Measurements from ENCODE around the gene CLIC5.
"Not testable (repeated sequence)": the region's sequence is repeated elsewhere in the genome, so short reads cannot be mapped to it uniquely, and the experiment has no call there.

CLIC5 gene

DNA sequence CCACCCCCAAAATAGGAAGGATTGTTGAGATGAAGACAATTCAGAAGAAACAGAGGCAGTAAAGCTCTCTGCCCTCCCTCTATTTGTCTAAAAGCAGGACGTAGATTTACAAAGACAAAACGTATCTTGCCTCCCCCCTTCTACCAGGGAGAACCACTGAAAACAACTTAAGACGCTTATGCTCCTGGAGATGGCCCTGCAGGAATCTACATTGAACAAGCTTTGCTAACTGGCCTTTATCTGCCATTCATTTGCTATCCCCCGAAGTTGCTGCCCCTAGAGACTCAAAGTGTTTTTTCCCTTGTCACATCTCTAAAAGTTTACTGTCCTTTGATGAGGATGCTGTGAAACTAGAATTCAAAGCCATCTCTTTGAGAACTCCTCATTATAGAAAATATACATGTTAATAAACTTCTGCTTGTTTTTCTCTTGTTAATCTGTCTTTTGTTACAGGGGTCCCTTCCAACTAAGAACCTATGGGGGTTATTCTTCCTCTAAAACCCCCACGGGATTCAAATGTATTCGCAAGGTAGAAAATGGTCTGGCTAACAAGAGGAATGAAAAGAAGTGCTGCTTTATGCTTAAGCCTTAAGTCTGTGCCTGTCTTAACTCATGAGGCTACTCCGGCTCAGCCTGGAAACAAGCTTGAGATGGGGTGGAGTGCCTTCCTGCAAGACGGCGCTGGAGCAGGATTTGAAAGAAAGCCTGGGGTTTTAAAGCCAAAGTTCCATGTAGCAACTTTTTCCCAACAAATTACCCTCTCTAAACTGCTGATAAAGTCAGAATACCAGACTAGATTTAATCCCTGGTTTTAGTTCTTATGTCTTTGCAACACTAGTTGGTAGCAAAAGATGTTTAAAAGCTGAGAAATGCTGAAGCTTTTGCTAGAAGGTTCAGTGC, 88.0 kb downstream of the CLIC5 start:
- DNase-seq (ENCODE audit: low spot score), result no peak

DNA sequence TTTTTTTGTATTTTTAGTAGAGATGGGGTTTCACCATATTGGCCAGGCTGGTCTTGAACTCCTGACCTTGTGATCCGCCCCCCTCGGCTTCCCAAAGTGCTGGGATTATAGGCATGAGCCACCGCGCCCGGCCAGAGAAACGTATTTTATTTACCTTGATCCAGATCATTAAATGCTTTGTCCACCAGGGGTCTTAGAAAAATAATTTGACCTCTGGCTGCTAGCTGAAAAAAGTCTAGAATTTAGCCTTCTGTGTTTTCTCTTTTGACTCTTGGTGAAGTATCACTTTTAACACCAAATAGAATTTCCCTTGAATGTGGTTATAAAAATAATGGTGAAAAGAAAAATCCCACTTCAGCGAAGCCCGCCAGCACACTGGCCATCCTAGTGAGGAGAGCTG, 89.2 kb downstream of the CLIC5 start:
- DNase-seq (ENCODE audit: low spot score), result not testable (repeated sequence)

DNA sequence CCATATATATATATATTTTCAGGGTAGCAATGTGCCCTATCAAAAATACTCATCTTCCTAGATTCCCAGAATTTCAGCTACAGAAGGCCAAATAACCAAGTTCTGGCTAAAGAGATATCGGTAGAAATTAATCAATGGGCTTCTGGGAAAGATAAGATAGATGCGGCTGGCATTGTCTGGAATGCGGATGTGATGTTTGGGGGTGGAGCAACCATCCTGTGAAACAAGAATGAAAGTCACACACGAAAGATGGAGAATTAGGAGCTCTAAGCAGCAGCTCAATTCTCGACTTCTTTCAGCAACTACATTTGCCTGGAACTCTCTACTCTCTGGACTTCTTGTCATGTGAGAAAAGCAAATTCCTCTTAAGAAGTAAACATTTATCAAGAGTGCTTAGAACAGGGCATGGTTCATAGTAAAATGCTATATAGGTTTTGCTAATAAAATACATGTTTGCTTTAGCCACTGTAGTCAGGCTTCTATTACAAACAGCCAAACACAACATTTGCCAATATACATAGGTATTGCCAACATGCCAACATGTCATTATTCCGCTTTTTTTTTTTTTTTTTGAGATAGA, 90.8 kb downstream of the CLIC5 start:
- DNase-seq (ENCODE audit: low spot score), result no peak

DNA sequence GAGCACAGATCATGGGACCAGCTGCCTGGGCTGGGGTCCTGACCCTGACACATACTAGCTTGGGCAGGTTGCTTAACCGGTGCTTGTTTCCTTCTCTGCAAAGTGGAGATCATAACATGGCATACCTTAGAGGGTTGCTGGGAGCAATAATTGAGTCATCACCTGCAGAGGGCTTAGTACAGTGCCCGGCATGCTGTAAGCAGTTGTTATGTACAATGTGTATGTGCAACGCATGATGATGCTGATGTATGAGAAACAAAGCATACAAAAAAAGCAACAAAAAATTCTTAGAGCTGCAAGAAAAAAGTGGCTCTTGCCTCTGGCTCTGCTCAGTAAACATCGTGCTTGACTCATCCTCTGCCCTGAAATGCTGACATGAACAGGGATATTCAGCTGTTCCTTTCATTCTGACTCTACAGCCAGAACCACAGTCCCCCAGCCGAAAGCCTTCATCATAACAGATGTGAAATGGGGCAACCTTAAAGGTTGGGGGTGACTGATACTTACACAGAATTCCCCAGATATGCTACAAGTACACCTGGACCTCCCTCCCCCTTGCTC, 91.7 kb downstream of the CLIC5 start:
- no peak for DNase-seq (ENCODE audit: low spot score)

- no peak for DNase-seq (ENCODE audit: low spot score)
Measured at GRCh38 chr6:45922728-45923351, 92.8 kb downstream of the CLIC5 start.

DNA sequence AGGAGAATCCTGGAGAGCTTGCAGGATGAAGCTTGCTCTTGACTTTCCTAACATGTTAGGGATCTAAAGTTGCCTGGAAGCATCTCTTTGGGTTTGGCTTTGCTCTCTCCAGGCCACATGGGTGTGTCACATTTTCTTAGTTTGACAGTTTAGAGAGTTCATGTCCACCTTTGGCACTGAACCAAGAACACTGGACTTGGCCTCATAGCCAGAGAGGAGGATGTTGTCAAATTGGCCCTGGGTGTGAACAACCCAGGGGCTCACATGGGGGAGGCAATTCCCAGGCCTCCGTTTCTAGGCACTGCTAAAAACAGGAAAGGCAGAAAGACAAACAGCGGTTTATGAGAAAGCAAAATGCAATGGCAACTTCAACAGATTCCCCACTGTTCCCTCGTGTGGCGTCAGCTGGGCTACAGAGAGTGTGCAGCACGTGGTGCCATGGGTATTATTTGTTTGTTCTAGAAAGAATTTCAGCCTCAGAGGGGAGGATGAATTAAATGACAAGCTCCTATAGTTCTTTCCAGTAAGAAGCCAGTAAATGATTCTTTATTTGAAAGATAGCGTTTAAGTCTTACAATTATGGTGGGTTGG, 93.9 kb downstream of the CLIC5 start:
- no peak for DNase-seq (ENCODE audit: low spot score)

DNA sequence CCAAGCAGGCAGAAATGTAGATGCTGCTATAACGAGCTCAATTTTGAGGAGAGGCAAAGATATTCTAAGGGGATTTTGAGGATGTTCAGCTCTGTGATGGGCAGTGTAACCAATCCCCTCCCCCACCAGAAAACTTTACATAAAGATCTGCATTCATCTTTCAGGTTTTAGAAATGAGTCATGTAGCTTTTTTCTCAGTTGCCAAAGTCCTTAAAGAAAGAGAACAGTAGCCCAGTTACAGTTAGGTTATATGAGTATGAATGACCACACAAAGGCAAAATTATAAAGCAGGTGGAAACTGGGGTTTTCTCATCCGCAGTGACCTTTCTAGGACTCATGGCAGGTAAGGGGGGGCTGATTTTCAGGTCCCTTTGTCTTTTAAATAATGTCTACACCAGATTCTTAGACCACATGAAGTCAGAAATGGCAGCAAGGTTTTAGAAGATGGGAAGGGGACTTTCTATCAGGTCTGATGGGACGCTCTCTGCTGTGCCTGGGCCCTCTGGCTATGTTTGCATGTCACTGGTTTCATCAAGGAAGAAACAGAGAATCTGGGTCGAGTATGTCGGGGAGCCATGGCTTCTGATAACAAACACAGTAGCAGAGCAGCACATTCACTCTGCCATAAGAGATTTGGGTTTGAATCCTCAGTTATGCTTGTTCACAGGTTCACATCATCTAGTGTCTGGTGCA, 94.7 kb downstream of the CLIC5 start:
- no peak for DNase-seq (ENCODE audit: low spot score)

DNA sequence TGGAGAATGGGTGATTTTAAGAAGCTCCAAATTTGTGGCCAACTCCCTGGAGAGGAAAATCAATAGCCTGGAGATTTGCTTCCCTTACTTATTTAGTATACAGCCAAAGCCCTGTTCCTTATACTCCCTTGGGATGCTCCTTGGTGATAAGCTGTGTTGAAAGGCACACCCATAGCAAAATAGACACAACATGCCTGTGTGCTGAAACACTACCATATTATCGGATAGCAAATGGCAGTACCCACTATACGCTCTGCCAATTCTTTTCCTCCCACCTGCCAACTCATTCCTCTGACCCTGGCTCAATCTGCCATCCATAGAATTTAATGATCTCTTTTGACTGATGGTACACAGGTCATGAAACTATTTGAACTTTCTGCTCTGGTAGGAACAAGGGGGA, 98.2 kb downstream of the CLIC5 start:
- no peak for DNase-seq (ENCODE audit: low spot score)

DNA sequence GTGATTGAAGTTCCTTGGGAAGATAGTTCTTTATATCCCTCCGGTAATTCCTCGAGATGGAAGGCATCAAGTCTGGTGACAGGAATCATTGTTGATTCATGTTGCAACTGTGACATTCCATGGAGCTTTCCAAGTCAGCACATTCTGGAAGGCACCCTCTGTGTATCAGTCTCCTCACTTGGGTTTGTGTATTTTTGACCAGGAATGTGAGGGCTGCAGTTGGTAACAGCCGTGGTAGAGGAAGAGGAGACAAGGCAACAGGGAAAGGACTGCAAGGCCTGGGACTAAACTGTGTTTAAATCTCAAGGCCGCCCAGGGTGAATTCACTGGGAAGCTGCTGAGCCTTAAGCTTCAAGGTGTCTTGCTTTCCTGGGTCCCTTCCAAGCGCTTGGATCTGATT, 99.0 kb downstream of the CLIC5 start:
- no peak for DNase-seq (ENCODE audit: low spot score)

DNA sequence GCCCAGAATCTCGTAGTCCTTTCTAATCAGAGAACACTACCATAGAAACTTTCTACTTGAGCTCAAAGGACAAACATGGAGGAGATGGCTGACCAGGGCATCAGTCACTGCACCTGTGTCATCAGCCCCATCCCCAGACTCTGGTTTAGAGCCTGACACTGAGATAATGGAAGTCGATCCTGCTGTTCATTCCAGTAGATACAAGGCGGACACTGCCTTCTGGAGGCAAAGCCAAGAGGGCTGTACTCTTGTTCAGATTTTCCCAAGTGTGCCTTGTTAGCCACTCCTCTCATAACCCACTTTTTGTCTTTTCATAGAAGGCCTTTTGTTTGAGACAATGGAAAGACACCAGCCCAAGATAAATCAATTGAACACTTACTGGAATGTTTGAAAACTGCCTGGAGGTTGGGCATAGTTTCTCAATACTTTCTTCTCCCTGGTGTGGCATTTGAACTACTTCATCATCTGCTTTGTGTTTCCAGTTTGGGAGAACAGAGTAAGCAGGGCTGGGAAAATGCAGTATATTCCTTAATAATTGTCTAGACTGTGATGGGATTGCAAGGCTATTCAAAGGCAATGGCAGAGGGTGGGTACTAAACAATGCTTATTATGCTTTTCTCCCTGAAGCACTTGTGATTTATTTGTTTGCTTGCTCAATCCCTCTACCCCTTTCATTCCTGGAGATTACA, 99.7 kb downstream of the CLIC5 start:
- DNase-seq (ENCODE audit: low spot score), result no peak

DNA sequence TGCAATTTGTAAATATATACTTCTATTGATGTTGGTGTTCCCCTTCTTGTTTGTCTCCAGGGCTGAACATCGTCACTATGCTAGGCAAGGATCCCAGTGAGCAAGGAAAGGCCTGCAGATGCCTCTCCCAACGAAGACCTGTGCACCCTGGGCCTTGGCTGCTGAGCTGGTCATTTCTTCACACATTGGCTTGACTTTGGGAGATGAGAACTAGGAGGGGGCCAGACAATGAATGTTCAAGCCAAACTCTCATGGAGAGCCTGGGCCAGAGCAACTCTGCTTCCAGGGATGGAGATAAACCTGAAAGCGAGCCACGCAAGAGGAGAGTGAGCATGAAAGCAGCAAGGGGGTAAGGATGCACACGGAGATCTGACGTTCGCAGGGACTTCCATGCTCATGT, 104.0 kb downstream of the CLIC5 start:
- no peak for DNase-seq (ENCODE audit: low spot score)

DNA sequence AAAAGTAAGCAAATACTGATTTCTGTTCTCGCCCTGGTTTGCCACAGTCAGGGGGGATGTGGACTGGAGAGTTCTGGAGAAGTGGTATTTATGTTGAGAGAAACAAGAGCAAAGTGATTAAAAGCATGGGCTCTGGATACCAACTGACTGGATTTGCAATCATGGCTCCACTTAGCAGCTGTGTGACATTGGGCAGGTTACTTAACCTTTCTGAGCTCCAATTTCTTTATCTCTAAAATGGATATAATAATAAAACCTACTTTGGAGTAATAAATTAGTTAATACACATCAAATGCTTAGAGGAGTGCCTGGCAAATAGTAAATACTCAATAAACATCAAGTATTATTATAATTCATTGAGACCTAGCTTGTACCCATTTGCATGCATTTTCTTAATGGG, 111.7 kb downstream of the CLIC5 start:
- no peak for DNase-seq (ENCODE audit: low spot score)

- no peak for DNase-seq (ENCODE audit: low spot score)
Measured at GRCh38 chr6:45902984-45903383, 112.7 kb downstream of the CLIC5 start.

DNA sequence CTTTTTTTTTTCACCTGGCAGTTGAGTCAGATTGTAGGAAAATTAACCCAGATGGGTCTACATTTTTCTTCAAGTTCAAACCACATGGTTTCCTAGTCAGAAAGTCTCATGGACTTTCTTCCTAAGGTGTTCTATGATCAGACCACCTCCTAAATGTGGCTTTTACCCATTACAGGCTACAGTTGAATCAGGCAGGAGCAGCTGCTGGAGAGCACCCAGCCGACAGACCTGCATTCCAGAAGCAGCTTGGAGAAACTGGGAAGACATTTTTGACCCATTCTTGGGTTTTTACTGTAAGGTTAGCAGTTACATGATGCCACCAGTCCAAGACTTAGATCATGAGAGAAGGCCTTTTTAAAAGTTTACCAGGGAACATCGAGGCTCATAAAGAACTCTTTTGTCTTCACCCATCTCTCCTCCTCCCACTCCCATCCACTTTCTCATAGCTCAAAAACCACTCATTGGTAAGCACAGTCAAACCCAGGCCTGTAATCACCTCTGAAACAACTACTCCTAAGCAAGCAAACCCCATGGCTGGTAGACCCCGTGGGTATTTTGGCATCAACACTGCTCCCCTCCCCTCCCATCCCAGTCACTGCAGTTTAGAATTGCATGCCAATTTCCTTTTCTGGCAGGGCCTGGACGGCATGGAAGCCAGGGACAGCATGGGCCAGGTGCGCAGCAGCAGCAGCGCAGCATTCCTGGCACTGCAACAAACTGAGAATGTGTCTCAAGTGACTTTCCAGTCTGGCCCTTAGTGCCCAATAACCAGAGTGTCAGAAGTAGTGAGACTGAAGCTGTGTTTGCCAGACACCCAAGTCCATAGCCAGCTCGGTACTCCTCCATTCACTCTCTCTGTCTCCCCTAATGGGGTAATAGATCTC, 113.7 kb downstream of the CLIC5 start:
- no peak for DNase-seq (ENCODE audit: low spot score)

GRCh38 chr6:45900808-45901752, 114.6 kb downstream of the CLIC5 start:
- no peak for DNase-seq (ENCODE audit: low spot score)

GRCh38 chr6:45899683-45899946, 116.0 kb downstream of the CLIC5 start:
- no peak for DNase-seq (ENCODE audit: low spot score)

GRCh38 chr6:45898941-45899682, 116.5 kb downstream of the CLIC5 start:
- DNase-seq (ENCODE audit: low spot score), result no peak

DNA sequence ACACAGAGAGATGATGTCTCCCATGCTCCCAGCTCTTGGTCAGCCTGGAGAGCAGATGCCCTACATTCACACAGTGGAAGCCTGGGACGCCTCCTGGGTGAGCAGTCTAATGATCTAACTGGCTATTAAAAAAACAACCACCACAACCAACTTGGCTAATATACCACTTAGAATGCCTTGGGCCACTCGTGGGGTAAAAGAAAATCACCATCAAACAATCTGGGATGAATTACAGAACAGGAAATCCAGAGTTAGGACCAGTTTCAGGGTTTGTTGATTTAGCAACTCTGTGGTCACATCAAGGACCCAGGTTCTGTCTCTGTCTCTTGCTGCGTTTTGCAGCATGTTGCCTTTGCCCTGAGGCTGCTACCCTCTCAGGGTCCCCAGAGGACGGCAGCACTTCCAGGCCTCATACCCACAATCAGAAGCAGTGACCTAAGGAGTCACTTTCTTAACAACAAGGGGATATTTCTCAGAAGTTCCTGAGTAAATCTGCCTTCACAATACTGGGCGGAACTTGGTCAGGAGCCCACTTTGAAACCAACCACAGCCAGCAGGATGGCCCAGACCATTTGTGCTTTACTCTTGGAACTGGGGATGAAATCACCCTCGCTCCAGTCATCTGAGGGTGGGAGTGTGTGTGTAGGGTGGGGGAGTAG, 118.7 kb downstream of the CLIC5 start:
- no peak for DNase-seq (ENCODE audit: low spot score)

Data from hematopoietic multipotent progenitor cell treated with erythropoietin and hydrocortisone succinate and interleukin-3 and kit ligand, for 17 days (in vitro differentiated cells).